CD4-positive, alpha-beta memory T cell (primary cell): ENCODE measurements around the gene TMTC3. TPM values are rescaled to one million over a fixed set of nuclear protein-coding genes. Genes with fewer than 3 reads are reported as not detected.

Experiments used
- CTCF ChIA-PET: fragments of 350-600 bp; sonication (Branson Sonifier 250); formaldehyde crosslinking; loops from one replicate; lab custom pipeline; 2021; ENCODE audit warnings: inconsistent platforms; ENCODE audit not compliant: partially characterized antibody; lab: Charles Lee
- POLR2A ChIA-PET: fragments of 350-600 bp; sonication (Branson Sonifier 250); formaldehyde crosslinking; loops from one replicate; lab custom pipeline; 2021; ENCODE audit not compliant: partially characterized antibody; lab: Charles Lee
- DNase-seq, 5 donors: peaks; one replicate each; pipeline versions ENCODE4 v3.0.0 to v3.0.0-alpha.2; 2020 to 2022; ENCODE audit warnings: mixed read lengths in 1 of 5
- H3K27ac ChIP-seq: one replicate; pipeline ENCODE4 v1.7.0; 2013; ENCODE audit warnings: low read depth, low read length
- H3K27me3 ChIP-seq: 2 replicates; pipeline ENCODE4 v1.7.0; 2013; ENCODE audit warnings: mild to moderate bottlenecking, low read length, moderate library complexity; ENCODE audit not compliant: insufficient read depth
- H3K36me3 ChIP-seq: 2 replicates; pipeline ENCODE4 v1.7.0; 2013; ENCODE audit warnings: mild to moderate bottlenecking, low read length, moderate library complexity; ENCODE audit not compliant: insufficient read depth
- H3K4me1 ChIP-seq: 2 replicates; pipeline ENCODE4 v1.7.0; 2013; ENCODE audit warnings: mild to moderate bottlenecking, low read length, moderate library complexity; ENCODE audit not compliant: insufficient read depth
- H3K4me3 ChIP-seq, 2 donors: one replicate each; pipeline ENCODE4 v1.7.0; 2013; ENCODE audit warnings: low read length in 2 of 2, mild to moderate bottlenecking in 1 of 2
- H3K9me3 ChIP-seq, 2 donors: one replicate each; pipeline ENCODE4 v1.7.0; 2013; ENCODE audit warnings: low read length in 2 of 2, control low read depth in 1 of 2; ENCODE audit not compliant: control insufficient read depth in 1 of 2
- H3K27ac Mint-ChIP-seq, 7 donors: one replicate each; pipeline ENCODE4 v1.8.0; 2020 to 2021; ENCODE audit warnings: mixed read lengths in 7 of 7, mild to moderate bottlenecking in 6 of 7, inconsistent platforms in 3 of 7, moderate library complexity in 3 of 7
- H3K27me3 Mint-ChIP-seq, 2 donors: one replicate each; pipeline ENCODE4 v1.8.0; 2020 to 2021; ENCODE audit warnings: mixed read lengths in 2 of 2
- H3K36me3 Mint-ChIP-seq, 2 donors: one replicate each; pipeline ENCODE4 v1.8.0; 2020 to 2021; ENCODE audit warnings: mixed read lengths in 2 of 2, inconsistent platforms in 1 of 2, mild to moderate bottlenecking in 1 of 2
- H3K4me1 Mint-ChIP-seq, 4 donors: one replicate each; pipeline ENCODE4 v1.8.0; 2020 to 2021; ENCODE audit warnings: mixed read lengths in 4 of 4, mild to moderate bottlenecking in 1 of 4
- H3K4me3 Mint-ChIP-seq, 8 donors: one replicate each; pipeline ENCODE4 v1.8.0; 2020 to 2021; ENCODE audit warnings: mixed read lengths in 8 of 8, mild to moderate bottlenecking in 7 of 8, moderate library complexity in 6 of 8, inconsistent platforms in 3 of 8
- H3K9me3 Mint-ChIP-seq, 8 donors: one replicate each; pipeline ENCODE4 v1.8.0; 2020 to 2021; ENCODE audit warnings: mixed read lengths in 8 of 8, mild to moderate bottlenecking in 5 of 8, inconsistent platforms in 3 of 8, moderate library complexity in 1 of 8
- intact Hi-C: fragments of 100-400 bp; cut with micrococcal nuclease; formaldehyde crosslinking; loops from one replicate; pipeline ENCODE4 v1.15.1; 2023
- polyA plus RNA-seq, 2 donors: library from polyadenylated mRNA; unstranded; fragments of 300-500 nt; fragmentation: Illumina TruSeq; gene quantifications; one replicate each; pipeline ENCODE4 v1.2.3, GENCODE V29; 2021
- total RNA-seq, 2 experiments: library from RNA; stranded (reverse); gene quantifications; one replicate each; pipeline ENCODE4 v1.2.3, GENCODE V29; 2021

The TMTC3 gene
- total and polyA plus RNA-seq, 4 experiments from 2014 or later = 1.9 to 15.2 (median 6.8) TPM

GRCh38 chr12:88235183-88235833 lies 93.2 kb downstream of the TMTC3 start:
- Mint-ChIP-seq H3K36me3 (no peaks in the 10 kb centered on the region), H3K9me3 (peaks cover 0 to 5% (median 3%) of the 10 kb centered on the region in 8 donors), H3K4me1 (peaks cover 0 to 1% (median 0%) of the 10 kb centered on the region in 4 donors), H3K27me3 (no peaks in the 10 kb centered on the region), H3K4me3 (no peak overlapping the region), H3K27ac (no peak overlapping the region)
- ChIA-PET CTCF (no interaction called here), POLR2A (no interaction called here)
- Histone ChIP-seq H3K4me1 (no peaks in the 10 kb centered on the region), H3K27ac (no peak overlapping the region), H3K27me3 (no peaks in the 10 kb centered on the region), H3K36me3 (no peaks in the 10 kb centered on the region), H3K4me3 (no peak overlapping the region), H3K9me3 (no peaks in the 10 kb centered on the region)
- DNase-seq = no peak
- intact Hi-C loops = no loop called here

DNA sequence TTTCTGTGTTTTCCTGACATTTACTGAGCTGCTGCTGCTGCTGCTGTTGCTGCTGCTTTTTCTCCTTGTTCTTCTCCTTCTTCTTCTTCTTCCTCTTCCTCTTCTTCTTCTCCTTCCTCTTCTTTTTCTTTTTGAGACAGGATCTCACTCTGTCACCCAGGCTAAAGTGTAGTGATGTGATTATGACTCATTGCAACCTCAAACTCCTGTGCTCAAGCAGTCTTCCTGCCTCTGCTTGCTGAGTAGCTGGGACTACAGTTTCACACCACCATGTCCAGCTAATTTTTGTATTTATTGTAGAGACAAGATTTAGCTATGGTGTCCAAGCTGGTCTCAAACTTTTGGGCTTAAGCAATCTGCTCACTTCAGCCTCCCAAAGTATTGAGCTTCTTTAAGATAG lies 95.8 kb downstream of the TMTC3 start:
- no peaks in the 10 kb centered on the region for H3K9me3 ChIP-seq
- Mint-ChIP-seq H3K4me3 (no peak overlapping the region), H3K4me1 (peaks cover 0 to 1% (median 0%) of the 10 kb centered on the region in 4 donors), H3K36me3 (no peaks in the 10 kb centered on the region), H3K27me3 (no peaks in the 10 kb centered on the region), H3K27ac (no peak overlapping the region), H3K9me3 (peaks cover 0 to 5% (median 3%) of the 10 kb centered on the region in 8 donors)
- H3K4me1 ChIP-seq = no peaks in the 10 kb centered on the region
- H3K27ac ChIP-seq = no peak overlapping the region
- H3K4me3 ChIP-seq = no peak overlapping the region
- ChIA-PET CTCF (no interaction called here), POLR2A (no interaction called here)
- intact Hi-C loops = no loop called here
- no peaks in the 10 kb centered on the region for H3K36me3 ChIP-seq
- H3K27me3 ChIP-seq = no peaks in the 10 kb centered on the region
- DNase-seq = no peak

DNA sequence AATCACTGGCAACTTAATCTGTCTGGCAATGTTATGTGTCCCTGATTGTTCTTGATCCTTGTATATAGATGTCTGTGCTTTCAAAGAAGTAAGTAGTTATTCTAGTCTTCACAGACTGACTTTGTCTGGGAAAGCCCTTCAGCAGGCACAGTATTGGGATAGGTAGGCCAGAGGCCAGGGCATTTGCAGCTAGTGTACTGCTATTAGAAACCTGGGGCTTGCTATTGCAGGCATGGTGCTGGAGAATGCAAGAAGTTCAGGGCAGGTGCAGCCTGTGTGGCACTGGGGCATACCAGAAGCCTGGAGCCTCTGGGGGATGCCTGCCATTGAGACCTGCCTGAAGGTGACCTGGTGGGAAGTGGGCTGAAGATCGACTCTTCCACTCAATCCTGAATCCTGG lies 96.3 kb downstream of the TMTC3 start:
- no peaks in the 10 kb centered on the region for H3K9me3 ChIP-seq
- peaks cover 0 to 5% (median 3%) of the 10 kb centered on the region in 8 donors for H3K9me3 Mint-ChIP-seq
- CTCF ChIA-PET = no interaction called here
- H3K4me1 ChIP-seq = no peaks in the 10 kb centered on the region
- H3K4me3 ChIP-seq = no peak overlapping the region
- no peaks in the 10 kb centered on the region for H3K27me3 ChIP-seq
- POLR2A ChIA-PET = no interaction called here
- peaks cover 0 to 1% (median 0%) of the 10 kb centered on the region in 4 donors for H3K4me1 Mint-ChIP-seq
- no peak overlapping the region for H3K27ac ChIP-seq
- no peak for DNase-seq
- H3K36me3 Mint-ChIP-seq = no peaks in the 10 kb centered on the region
- intact Hi-C loops = no loop called here
- no peak overlapping the region for H3K4me3 Mint-ChIP-seq
- H3K27me3 Mint-ChIP-seq = no peaks in the 10 kb centered on the region
- H3K36me3 ChIP-seq = no peaks in the 10 kb centered on the region
- no peak overlapping the region for H3K27ac Mint-ChIP-seq

DNA sequence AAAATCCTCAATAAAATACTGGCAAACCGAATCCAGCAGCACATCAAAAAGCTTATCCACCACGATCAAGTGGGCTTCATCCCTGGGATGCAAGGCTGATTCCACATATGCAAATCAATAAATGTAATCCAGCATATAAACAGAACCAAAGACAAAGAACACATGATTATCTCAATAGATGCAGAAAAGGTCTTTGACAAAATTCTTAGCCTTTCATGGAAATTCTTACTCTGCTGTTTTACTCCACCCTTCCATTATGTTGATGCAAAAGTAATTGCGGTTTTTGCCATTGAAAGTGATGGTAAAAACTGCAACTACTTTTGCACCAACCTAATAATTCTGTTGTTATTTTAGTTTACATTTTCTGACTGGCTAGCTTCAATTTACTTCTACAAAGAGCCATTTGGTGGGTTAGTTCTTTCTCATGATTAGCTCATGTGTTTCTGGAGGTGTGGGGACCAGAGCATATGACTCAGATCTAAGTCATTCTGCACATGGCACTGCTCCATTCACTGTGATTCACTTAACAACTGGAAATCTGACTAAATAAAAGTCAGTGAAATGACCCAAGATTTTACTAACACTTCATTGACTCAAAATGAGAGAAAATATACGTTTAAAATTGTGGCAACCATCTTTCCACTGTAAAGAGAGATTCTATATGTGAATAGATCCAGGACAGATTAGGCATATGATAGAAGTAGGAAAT lies 99.9 kb downstream of the TMTC3 start:
- Mint-ChIP-seq H3K4me1 (peaks cover 0 to 1% (median 0%) of the 10 kb centered on the region in 4 donors), H3K27ac (no peak overlapping the region), H3K4me3 (no peak overlapping the region), H3K36me3 (no peaks in the 10 kb centered on the region), H3K9me3 (peaks cover 0 to 5% (median 3%) of the 10 kb centered on the region in 8 donors), H3K27me3 (no peaks in the 10 kb centered on the region)
- H3K9me3 ChIP-seq = no peaks in the 10 kb centered on the region
- POLR2A ChIA-PET = interaction anchor here (1.0 kb wide), 1 partner anchor 10 kb away, joined by 3 read pairs; no protein-coding TSS in a partner anchor
- DNase-seq = no peak
- H3K36me3 ChIP-seq = no peaks in the 10 kb centered on the region
- CTCF ChIA-PET = no interaction called here
- intact Hi-C loops = no loop called here
- H3K4me3 ChIP-seq = no peak overlapping the region
- no peaks in the 10 kb centered on the region for H3K4me1 ChIP-seq
- H3K27ac ChIP-seq = no peak overlapping the region
- no peaks in the 10 kb centered on the region for H3K27me3 ChIP-seq

DNA sequence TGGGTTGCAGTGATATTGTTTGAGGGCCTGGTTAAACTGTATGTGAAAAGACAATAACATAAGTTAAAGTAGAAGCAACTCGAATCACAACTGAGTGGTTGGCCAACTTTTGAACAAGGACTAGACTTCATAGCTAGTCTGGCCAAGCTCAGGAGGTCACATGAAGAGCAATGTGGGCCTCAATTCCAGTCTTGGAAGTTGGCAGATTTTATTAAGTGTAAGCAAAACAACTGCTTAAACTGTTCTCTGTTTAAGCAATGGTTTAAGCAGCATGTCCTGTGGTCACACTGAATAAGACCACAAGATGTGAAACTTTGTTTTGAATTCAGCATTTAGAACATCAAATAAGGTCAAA lies 100.4 kb downstream of the TMTC3 start:
- intact Hi-C loops = no loop called here
- Histone ChIP-seq H3K9me3 (no peaks in the 10 kb centered on the region), H3K4me3 (no peak overlapping the region), H3K36me3 (no peaks in the 10 kb centered on the region), H3K27me3 (no peaks in the 10 kb centered on the region), H3K27ac (no peak overlapping the region), H3K4me1 (no peaks in the 10 kb centered on the region)
- no peak overlapping the region for H3K27ac Mint-ChIP-seq
- H3K9me3 Mint-ChIP-seq = peaks cover 0 to 5% (median 3%) of the 10 kb centered on the region in 8 donors
- H3K36me3 Mint-ChIP-seq = no peaks in the 10 kb centered on the region
- ChIA-PET CTCF (no interaction called here), POLR2A (interaction anchor here (1.0 kb wide), 1 partner anchor 11 kb away, joined by 3 read pairs; no protein-coding TSS in a partner anchor)
- H3K4me1 Mint-ChIP-seq = no peaks in the 10 kb centered on the region
- no peaks in the 10 kb centered on the region for H3K27me3 Mint-ChIP-seq
- no peak for DNase-seq
- no peak overlapping the region for H3K4me3 Mint-ChIP-seq

DNA sequence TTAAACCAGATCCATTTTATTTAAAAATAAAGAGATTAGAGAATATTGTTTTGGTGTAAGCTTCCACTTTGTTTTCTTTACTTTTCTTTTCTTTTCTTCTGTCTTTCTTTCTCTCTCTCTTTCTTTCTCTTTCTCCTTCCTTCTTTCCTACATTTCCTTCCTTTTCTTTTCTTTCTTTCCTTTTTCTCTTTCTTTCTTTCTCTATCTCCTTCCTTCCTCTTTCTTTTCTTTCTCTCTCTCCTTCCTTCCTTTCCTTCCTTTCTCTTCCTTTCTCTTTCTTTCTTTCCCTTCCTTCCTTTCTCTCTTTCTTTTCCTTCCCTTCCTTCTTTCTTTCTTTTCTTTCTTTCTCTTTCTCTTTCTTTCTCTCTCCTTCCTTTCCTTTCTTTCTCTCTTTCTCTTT lies 100.8 kb downstream of the TMTC3 start:
- CTCF ChIA-PET = no interaction called here
- Mint-ChIP-seq H3K4me1 (no peaks in the 10 kb centered on the region), H3K36me3 (no peaks in the 10 kb centered on the region), H3K27ac (no peak overlapping the region), H3K27me3 (no peaks in the 10 kb centered on the region), H3K9me3 (peaks cover 0 to 5% (median 3%) of the 10 kb centered on the region in 8 donors), H3K4me3 (no peak overlapping the region)
- H3K4me1 ChIP-seq = no peaks in the 10 kb centered on the region
- no peaks in the 10 kb centered on the region for H3K27me3 ChIP-seq
- intact Hi-C loops = no loop called here
- H3K27ac ChIP-seq = no peak overlapping the region
- no peak overlapping the region for H3K4me3 ChIP-seq
- no peaks in the 10 kb centered on the region for H3K9me3 ChIP-seq
- DNase-seq = no peak
- POLR2A ChIA-PET = no interaction called here
- H3K36me3 ChIP-seq = no peaks in the 10 kb centered on the region

DNA sequence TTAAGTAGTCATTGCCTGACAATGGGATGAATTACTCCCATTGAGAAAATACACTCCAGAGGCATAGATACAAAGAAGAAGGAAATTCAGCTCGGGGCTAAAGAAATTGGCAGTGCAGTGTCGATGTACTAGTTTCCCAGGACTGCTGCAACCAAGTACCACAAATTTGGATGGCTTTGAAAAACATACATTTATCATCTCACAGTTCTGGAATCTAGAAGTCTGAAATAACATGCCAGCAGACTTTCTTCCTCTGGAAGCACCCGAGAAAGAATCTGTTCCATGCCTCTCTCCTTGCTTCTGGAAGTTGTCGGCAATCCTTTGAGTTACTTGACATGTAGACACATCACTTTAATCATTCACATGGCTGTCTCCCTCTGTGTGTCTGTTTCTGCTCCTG lies 101.9 kb downstream of the TMTC3 start:
- CTCF ChIA-PET = no interaction called here
- Mint-ChIP-seq H3K27ac (no peak overlapping the region), H3K27me3 (no peaks in the 10 kb centered on the region), H3K36me3 (no peaks in the 10 kb centered on the region), H3K4me1 (no peaks in the 10 kb centered on the region), H3K4me3 (no peak overlapping the region), H3K9me3 (peaks cover 0 to 5% (median 3%) of the 10 kb centered on the region in 8 donors)
- DNase-seq = no peak
- Histone ChIP-seq H3K4me3 (no peak overlapping the region), H3K36me3 (no peaks in the 10 kb centered on the region), H3K27ac (no peak overlapping the region), H3K4me1 (no peaks in the 10 kb centered on the region), H3K27me3 (no peaks in the 10 kb centered on the region), H3K9me3 (no peaks in the 10 kb centered on the region)
- POLR2A ChIA-PET = no interaction called here
- intact Hi-C loops = no loop called here
